Right hindlimb (tissue), 1 donor: ENCODE measurements around the gene TUBGCP4.

Experiments used
- DNase-seq: peaks from one replicate; pipeline ENCODE4 v3.0.0-alpha.2; 2018

Gene TUBGCP4

GRCh38 chr15:43406189-43406588 lies 35.3 kb downstream of the TUBGCP4 start:
- no peak for DNase-seq

GRCh38 chr15:43406808-43407207 lies 35.9 kb downstream of the TUBGCP4 start:
- DNase-seq: no peak

- no peak for DNase-seq
Measured at GRCh38 chr15:43408789-43409188, 37.9 kb downstream of the TUBGCP4 start.

DNA sequence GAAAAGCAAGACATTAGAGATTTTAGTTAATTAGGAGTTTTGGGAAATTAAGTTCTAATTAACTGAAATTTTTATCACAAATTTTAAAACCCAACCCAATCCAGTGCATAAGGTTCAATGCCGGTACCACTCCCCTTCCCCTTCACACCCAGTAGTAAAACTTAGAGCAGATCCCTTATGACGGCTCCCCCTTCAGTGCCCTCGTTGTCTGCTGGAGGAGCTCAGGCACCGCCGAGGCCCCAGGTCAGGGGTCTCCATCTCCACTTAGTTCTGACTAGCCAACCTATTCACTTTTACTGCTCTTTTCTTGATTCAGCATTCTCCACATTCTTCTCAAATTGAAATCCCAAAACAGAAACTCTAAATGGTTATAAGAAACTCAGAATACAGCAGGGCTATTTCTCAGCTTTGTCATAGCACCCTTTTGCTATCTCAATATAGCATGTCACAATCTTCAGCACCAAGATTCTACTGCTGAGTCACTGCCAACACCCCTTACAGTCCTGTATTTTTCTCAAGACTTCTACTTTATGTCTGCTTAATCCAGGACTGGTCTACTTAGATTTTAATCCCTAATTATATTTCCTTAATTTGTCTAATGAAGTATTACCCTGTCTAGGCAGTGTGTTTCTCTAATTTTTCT lies 39.8 kb downstream of the TUBGCP4 start:
- no peak for DNase-seq

GRCh38 chr15:43412096-43412495 lies 41.2 kb downstream of the TUBGCP4 start:
- no peak for DNase-seq

DNA sequence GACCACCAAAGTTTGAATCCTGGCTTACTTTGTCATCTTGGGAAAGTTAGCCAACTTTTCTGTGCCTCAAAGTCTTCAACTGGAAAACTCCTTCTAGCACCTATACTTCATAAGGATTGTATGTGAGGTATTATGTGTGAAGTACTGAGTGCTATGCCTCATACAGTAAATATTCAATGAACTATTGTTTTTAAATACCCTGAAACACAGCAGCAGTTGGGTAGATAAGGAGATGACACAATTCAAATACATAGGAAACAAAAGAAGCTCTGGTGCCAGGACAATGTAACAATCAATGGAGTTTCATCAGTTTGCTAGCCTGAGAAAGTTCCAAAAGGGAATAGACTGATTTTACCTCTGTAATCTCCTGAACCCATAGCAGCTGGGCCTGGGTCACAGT lies 43.3 kb downstream of the TUBGCP4 start:
- DNase-seq: no peak

GRCh38 chr15:43420435-43420834 lies 49.5 kb downstream of the TUBGCP4 start:
- no peak for DNase-seq

DNA sequence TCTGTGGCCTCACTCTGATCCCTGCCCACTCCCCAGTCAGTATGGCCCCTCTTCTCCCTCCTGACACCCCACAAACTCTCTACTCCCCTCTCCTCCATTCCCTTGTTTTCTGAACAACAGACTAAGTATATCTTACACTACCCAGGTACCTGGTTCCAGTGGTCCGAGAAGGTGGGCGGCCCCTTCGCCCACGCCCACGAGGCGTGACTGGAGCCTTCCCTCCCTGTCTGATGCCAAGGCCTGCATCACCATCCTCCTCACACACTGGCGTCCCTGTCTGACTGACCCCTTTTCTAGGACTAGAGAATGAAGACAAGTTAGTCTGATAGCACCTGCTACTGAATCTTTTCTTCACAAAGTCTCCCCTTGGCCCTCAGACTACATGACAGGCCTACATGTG lies 50.0 kb downstream of the TUBGCP4 start:
- no peak for DNase-seq

GRCh38 chr15:43423793-43424192 lies 52.9 kb downstream of the TUBGCP4 start:
- no peak for DNase-seq

DNA sequence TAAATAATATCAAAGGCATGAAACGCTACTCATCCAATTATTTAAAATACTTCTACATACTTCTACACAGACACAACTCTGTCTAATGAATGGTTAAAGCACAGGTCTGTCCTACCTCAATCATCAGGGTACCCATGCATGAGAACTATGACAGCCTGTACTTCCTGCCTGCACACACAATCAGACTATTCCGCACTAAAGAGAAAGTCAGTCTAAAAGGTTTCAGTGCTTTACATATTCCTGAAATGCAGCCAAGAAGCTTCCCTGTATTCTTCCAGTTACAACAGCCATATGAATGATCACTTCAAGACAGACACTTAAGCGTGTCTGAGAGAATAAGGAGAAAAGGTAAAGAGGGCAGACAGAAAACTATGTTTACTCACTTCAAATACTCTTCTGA lies 58.8 kb downstream of the TUBGCP4 start:
- no peak for DNase-seq

DNA sequence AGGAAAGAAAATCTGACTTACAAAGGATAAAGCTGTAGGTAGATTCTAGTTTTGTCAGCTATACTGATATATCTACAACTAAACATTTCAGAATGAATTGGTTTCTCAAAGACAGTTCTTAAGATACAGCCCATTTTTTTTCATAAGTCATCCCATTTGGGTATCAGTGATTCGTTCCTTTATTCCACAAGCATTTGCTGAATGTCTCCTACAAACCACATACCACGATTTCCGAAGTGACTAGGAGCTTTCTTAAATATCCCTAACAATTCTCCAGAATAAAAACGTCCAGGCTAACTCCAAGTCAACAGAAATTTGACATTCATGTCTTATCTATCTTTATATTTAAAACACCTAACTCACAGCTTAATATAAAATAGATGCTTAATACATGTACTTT lies 62.3 kb downstream of the TUBGCP4 start:
- no peak for DNase-seq

GRCh38 chr15:43433661-43434303 lies 62.9 kb downstream of the TUBGCP4 start:
- DNase-seq: no peak

- DNase-seq: no peak
Measured at GRCh38 chr15:43434446-43434845, 63.5 kb downstream of the TUBGCP4 start.

DNA sequence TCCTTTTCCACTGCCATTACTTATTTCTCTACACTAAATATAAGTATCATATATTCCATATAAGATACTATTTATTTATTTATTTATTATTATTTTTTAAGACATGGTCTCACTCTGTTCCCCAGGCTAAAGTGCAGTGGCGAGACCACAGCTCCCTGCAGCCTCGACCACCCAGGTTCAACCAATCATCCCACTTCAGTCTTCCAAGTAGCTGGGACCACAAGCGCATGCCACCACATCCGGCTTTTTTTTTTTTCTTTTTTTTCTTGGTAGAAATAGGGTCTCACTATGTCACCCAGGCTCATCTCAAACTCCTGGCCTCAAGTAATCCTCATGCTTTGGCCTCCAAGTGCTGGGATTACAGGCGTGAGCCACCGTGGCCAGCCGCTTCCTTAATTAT lies 65.5 kb downstream of the TUBGCP4 start:
- no peak for DNase-seq

GRCh38 chr15:43439268-43439667 lies 68.4 kb downstream of the TUBGCP4 start:
- DNase-seq: no peak

DNA sequence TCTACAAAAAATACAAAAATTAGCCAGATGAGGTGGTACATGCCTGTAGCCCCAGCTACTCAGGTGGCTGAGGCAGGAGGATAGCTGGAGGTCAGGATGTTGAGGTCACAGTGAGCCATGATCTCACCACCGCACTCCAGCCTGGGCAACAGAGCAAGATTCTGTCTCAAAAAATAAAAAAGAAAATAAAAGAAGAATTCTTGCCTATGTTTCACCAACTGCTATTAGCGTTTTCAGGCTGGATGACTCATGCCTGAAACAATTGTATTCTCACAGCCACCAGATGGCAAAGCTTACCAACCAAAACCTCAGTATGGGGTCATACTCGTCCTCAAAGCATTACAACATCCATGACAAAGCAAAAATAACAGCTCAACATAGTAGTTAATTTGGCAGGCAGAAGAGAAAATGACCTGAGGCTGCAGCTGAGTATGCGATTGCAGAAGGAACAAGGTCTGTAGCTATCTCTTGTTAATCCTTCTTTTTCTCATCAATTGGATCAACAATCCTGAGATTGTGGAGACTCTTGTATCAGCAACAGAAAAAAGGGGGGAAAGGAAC lies 69.9 kb downstream of the TUBGCP4 start:
- DNase-seq: peak; percentile 30

- DNase-seq: no peak
Measured at GRCh38 chr15:43441316-43441715, 70.4 kb downstream of the TUBGCP4 start.

GRCh38 chr15:43446344-43446743 lies 75.4 kb downstream of the TUBGCP4 start:
- DNase-seq: no peak

DNA sequence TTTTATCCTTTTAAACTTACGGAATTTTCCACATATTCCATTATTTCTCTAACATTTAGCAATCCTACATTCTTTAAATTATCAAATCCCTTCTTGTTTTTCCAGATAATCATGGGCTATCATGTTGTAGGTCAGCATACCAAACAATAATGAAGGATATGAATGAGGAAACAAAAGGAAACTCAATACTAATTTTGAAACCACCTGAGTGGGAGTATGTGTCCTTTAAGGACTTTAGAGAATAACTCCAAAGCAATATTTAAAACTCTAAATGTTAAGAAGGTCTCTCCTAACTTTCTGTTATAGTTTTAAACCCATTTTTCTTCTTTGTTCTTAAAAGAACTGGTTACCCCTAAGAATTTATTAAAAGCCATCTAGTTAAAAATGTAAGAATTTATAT lies 79.1 kb downstream of the TUBGCP4 start:
- no peak for DNase-seq
